ENCODE measurements around the gene GDI1.

GDI1 gene

DNA sequence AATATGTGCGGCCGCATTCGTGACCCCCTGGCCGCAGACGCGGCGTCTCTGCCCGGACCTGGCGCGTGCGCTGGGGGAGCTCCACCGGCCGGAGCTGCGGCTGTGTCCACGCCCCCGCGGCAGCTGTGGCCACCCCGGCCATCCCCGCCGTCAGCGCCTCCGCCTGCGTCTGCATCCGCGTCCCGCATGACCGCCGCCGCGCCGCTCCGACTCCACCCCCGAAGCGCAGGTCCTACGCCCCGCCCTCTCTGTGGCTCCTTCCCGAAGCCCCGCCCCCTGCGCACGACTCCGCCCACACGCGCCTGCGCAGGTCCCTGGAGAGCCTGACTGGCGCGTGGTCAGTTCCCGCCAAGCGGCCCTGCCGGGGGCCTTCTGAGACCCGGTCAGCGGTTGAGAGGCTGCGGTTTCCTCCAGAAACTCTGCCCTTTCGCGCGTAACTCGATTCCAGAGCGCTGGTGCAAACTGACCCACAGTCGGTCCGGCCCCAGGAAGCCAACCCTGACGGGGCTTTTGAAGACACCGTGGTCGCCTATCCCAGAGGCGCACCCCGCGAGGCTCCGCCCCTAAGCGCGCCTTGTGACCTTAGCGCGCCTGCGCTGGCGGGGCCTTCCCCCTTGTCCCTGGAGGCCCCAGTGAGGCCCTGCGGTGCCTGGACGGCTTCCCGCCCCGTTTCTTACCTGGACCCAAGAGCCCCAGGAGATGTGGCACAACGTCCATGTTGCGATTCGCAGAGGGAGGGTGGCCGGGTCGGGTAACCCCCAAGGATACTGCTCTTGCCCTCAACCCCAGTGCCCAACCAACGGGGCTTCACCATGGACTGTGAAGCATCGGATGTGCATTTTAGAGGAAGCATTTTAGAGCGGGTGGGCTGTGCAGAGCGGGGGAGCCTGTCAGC is 42.0 kb downstream of the GDI1 start, which contains the start of gene LAGE3:
LAGE3 (minus strand) TSS at position 554 of the 895 bp plus-strand sequence; CDS start at position 188, 366 bp downstream.
- in situ Hi-C loops (cut with HindIII; ENCODE audit: low sequenced_read_pairs): no loop called here

DNA sequence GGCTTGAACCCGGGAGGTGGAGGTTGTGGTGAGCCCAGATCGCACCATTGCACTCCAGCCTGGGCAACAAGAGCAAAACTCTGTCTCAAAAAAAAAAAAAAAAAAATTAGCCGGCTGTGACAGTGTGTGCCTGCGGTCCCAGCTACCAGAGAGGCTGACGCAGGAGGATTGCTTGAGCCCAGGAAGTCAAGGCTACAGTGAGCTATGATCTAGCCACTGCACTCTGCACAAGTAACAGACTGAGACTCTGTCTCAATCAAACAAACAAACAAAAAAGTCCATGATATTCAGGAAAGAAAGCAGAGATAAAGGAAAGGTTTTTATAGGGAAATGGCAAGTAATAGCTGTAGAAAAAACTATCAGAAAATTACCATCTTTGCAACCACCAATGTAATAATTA is 44.2 kb downstream of the GDI1 start:
- in situ Hi-C loops (cut with HindIII; ENCODE audit: low sequenced_read_pairs): no loop called here

- in situ Hi-C loops (cut with HindIII; ENCODE audit: low sequenced_read_pairs): no loop called here
Observed at GRCh38 chrX:154481911-154482601, 45.1 kb downstream of the GDI1 start.

DNA sequence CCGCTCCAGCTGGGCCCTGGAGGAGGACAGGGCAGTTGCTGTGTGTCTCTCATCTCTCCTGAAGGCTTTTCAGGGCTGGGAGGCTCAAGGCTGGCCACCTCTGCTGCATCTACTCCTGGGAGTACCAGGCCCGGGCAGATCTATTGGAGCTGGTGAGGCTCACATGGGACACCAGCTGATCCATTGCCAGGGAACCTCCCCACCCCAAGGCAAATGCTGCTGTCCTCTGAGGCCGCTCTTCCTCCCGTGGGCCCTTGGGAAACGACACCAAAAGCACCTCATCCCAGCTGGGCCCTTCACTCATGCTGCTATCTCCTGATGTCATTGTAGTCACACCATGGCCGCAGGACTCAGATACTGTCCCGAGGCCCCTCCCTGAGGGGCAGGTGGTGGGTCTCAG is 45.8 kb downstream of the GDI1 start:
- in situ Hi-C loops (cut with HindIII; ENCODE audit: low sequenced_read_pairs): no loop called here

GRCh38 chrX:154483325-154483724 is 46.4 kb downstream of the GDI1 start:
- in situ Hi-C loops (cut with HindIII; ENCODE audit: low sequenced_read_pairs): no loop called here

DNA sequence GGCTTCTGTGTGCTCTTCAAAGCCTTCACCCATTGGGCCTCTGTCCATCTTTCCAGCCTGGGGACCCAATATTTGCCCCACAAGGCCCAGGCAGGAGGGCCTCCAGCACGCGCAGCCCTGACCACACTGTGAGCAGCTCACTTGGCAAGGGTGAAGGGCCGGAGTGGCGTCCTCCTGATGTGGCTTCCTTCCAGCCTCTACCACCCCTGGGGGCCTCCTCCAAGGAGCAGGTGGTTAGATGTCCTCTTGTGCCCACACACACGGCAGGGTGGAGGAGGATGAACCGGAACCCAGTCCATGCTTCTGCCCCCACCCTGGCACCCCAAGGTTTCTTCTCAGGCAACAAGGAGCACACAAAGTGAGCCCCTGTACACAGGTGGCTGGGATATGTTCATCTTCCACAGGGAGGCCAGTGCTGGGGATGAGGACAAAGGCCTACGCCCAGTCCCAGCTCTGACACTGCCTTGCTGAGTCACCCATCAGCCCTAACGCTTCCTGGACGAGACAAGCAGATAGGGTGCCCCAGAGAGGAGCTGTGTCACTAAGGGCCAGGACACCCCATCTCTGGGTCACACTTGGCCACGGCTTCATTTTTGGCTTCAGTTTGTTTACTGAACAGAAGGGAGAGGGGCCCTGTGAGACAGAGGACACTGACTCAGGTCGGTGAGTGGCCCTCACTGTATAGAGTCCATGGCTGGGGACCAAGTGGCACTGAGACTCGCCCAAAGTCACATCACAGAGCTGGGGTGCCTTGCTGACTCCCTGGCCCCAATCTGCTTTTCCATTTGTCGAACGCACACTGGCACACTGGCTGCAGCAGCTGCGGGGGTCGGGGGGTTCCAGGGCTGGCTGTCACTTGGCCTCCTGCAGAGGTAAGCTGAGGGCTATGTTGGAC is 47.5 kb downstream of the GDI1 start:
- in situ Hi-C loops (cut with HindIII; ENCODE audit: low sequenced_read_pairs): no loop called here

- in situ Hi-C loops (cut with HindIII; ENCODE audit: low sequenced_read_pairs): no loop called here
Observed at GRCh38 chrX:154485150-154486051, 48.4 kb downstream of the GDI1 start.

- in situ Hi-C loops (cut with HindIII; ENCODE audit: low sequenced_read_pairs): no loop called here
Observed at GRCh38 chrX:154486052-154486395, 49.1 kb downstream of the GDI1 start.

DNA sequence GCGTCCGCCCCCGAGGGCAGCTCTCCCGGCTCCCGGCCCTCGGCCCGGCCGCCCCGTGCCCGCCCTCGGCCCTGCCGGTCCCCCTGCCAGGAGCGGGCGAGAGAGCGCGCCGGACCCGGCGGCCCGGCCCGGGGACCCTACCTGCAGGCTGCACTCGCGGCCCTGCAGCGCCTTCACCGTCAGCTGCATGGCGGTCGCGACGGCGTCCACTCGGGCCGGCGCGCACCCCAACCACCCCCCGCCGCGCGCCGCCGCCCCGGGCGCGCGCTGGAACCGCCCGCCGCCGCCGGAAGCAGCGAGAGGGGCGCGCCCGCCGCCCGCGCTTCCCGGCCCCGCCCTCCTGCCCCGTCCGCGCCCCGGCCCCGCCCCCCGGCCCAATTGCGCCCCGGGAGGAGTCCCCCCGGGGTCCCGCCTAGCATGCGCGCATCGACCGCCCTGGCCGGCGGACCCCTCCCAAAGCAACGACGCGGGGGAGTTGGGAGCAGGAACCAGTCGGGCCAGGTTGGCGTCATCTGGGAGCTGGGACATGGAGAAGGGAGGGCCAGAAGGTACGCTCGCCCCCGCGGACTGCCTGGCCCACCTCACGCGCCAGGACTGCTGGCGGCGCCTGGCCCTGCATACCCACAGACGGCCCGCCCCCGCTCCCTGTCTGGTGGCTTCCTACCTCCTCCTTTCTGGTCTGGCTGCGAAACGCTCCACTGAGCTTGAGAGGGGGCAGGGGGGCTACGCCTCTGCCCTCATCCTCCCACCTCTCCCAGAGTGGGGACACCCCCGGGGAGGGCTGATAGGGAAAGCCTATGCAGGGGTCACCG is 49.6 kb downstream of the GDI1 start, which contains the start of gene UBL4A:
UBL4A (minus strand) TSS at position 220 of the 812 bp plus-strand sequence; CDS start at position 189, 31 bp downstream.
- in situ Hi-C loops (cut with HindIII; ENCODE audit: low sequenced_read_pairs): no loop called here

DNA sequence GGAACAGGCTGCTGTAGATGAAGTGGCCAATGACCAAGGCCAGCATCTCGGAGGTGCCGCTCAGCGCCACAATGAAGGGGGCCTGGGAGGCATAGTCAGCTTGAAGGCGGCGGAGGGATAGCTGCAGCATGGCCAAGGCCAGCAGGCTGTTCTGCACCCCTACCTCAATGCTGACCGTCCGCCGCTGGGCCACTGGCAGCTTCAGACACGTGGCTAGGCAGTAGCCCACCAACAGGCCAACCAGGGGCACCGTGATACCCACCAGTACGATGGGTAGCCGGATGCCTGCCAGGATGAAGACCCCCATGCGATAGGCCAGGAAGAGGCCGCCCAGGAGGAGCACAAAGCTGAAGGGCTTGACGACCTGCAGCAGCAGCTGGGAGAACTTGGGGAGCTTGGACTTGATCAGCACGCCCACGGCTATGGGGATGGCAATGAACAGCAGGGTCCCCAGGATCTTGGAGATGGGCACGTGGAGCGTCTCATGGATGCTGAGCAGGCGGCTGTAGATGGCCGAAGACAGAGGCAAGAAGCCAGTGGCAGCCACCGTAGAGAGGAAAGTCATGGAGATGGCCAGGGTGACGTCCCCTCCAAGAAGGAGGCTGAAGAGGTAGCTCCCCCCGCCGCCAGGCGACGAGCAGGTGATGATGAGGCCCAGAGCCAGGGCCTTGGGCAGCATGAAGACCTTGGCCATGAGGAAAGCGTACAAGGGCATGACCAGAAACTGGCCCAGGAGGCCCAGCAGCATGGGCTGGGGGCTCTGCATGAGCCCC is 50.8 kb downstream of the GDI1 start:
- in situ Hi-C loops (cut with HindIII; ENCODE audit: low sequenced_read_pairs): no loop called here

- in situ Hi-C loops (cut with HindIII; ENCODE audit: low sequenced_read_pairs): no loop called here
Observed at GRCh38 chrX:154488336-154489075, 51.6 kb downstream of the GDI1 start.

- in situ Hi-C loops (cut with HindIII; ENCODE audit: low sequenced_read_pairs): no loop called here
Observed at GRCh38 chrX:154489182-154489581, 52.2 kb downstream of the GDI1 start.

DNA sequence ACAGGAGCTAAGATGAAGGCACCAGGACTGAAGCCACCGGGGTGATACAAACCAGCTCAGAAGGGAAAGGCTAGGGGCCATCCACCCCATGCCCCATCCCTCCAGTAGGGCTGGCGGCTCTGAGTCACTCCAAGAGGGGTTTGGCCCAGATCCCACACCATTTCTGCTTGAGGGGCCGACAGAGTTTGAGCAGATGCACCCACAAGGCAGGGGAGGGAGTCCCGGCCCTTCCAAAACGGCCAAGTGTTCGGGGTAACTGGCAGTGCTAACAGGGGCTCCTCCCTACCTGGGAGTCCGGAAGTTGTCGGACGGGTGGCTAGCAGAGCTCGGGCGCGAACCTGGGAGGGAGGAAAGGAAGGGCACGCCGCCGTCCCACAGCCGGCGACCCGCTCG is 53.1 kb downstream of the GDI1 start:
- in situ Hi-C loops (cut with HindIII; ENCODE audit: low sequenced_read_pairs): no loop called here

- in situ Hi-C loops (cut with HindIII; ENCODE audit: low sequenced_read_pairs): no loop called here
Observed at GRCh38 chrX:154490414-154491083, 53.6 kb downstream of the GDI1 start, which contains the start of gene SLC10A3. TSS of gene SLC10A3 (minus strand) at chrX:154490629. CDS start at chrX:154488940, 1,689 bp downstream.
